Jurkat, Clone E6-1 (cell line): ENCODE data around the gene OSBPL10.
A peak's percentile ranks its signal among the peaks of the same experiment; 100 is the strongest.

Experiments used
- DNase-seq: peaks from one replicate; pipeline ENCODE4 v3.0.0-alpha.2; 2011; ENCODE audit warnings: low read depth, low spot score
- H3K4me3 ChIP-seq: 2 replicates; pipeline ENCODE4 v1.5.1; 2011; ENCODE audit warnings: mild to moderate bottlenecking, low read length, control low read depth, moderate library complexity

The OSBPL10 gene

DNA sequence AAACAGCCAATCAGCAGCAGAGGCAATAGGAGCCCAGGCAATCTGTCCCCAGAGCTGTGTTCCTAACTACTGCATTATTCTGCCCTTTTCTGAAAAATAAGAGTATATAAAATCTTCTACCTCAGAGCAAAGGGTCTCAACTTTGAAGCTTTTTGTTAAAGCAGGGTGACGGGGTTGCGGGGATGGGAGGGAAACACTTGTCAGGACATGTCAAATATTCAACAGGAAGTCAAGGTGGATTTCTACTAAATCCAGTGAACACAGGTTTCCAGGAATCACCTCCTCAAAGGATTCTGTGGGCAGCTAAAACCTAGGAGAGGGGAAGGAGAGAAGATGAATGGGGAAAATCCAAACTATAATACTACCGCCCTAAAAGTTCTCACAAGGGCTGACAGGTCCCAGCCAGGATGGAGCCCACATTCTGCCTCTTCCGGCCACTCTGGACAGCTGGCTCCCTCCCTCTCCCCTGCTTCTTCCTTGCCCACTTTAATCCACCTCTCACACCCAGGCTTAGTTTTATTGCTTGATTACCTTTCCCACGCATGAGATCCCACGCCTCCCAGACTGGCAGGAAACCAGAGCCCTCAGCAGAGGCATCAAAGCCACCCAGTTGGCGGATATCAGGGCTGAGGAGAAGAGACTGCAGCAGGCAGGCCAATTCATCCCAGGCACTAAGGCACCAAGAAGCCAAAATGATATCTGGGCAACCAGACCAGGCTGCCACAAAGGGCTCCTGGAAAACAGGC, 77.2 kb downstream of the OSBPL10 start:
- H3K4me3 ChIP-seq, result no peak overlapping the region
- peak; percentile 27 for DNase-seq

- DNase-seq, result no peak
- no peak overlapping the region for H3K4me3 ChIP-seq
These were observed 80.5 kb downstream of the OSBPL10 start for GRCh38 chr3:31900583-31900982.

GRCh38 chr3:31896648-31897433, 84.2 kb downstream of the OSBPL10 start:
- DNase-seq, result no peak
- H3K4me3 ChIP-seq, result no peak overlapping the region

DNA sequence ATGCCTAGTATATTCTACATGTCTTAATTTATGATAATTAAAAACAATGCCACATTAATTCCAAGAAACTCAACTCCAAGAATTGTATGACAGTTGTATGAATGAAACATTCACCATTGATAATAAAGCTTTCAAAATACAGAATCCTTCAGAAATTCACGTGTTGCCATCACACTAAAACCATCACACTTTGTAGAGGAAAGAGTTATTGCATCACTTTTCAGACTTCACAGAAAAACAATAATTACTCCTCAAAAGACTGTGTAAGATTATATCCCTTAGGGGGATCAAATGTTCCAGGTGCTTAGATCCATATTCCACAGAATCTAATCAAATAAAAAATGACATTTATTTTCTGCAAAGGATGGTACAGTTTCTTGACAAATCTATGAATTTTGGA, 85.0 kb downstream of the OSBPL10 start:
- H3K4me3 ChIP-seq, result no peak overlapping the region
- DNase-seq, result no peak

DNA sequence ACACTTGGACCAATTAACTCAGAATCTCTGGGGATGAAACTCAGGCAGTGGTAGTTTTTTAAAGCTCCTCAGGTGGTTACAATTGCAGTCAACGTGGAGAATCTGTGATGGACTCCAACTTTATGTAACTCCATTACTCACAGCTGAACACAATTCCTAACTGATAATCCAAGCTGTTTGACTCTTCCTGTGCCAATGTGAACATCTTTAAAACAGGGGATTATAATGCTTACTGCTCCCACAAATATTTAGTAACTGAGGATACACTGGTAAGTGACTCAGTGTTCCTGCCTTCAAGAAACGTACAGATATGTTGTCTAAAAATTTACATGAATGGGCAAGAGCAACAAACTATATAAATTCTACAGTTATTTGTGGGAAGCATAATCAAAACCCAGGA, 85.6 kb downstream of the OSBPL10 start:
- H3K4me3 ChIP-seq, result no peak overlapping the region
- DNase-seq, result no peak

DNA sequence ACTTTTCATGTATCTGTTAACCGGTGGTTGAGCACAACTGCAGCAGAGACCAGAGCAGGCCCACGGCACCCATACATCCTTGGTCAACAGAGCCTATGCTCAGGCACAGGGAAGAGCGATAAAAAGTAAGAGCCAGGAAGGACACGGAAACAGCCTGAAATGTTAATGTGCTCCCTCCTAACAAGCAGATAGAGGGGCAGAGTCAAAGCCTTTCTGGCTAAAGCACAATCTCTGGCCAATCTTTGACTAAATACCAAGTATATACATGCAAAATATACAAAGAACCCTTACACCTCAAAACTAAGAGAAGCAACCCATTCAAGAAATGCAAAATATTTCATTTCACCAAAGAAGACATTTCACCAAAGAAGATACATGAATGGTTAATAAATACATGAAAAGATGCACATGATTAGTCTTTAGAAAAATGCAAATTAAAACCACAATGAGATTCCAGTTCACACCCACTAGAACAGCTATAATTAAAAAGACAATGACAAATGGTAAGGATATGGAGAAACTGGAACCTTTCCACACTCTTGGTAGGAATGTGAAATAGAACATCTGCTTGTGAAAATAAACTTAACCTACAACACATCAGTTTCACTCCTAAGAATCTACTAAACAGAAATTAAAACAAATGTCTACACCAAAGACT, 88.0 kb downstream of the OSBPL10 start:
- DNase-seq, result no peak

DNA sequence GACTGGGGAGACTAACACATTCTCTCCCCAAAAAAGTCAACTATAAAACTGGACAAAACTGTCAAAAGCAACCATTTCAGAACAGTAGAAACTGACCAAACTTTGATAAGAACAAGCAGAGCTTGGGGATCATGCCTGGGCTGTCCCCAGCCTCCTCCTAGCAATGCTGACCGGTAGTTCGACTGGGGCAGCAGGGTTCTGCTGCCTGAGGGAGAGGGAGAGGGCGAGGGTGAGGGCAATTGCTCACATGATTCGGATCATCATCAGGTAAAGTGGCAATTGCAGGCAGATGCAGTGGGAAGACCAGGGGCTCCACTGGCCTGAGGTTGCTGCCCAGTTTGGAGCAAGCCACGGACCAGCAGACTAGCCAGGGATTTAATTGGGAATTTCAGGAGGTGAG, 88.6 kb downstream of the OSBPL10 start:
- no peak overlapping the region for H3K4me3 ChIP-seq
- DNase-seq, result no peak

More for the DNA sequence above, 88.0 kb downstream of the OSBPL10 start:
- no peak overlapping the region for H3K4me3 ChIP-seq

DNA sequence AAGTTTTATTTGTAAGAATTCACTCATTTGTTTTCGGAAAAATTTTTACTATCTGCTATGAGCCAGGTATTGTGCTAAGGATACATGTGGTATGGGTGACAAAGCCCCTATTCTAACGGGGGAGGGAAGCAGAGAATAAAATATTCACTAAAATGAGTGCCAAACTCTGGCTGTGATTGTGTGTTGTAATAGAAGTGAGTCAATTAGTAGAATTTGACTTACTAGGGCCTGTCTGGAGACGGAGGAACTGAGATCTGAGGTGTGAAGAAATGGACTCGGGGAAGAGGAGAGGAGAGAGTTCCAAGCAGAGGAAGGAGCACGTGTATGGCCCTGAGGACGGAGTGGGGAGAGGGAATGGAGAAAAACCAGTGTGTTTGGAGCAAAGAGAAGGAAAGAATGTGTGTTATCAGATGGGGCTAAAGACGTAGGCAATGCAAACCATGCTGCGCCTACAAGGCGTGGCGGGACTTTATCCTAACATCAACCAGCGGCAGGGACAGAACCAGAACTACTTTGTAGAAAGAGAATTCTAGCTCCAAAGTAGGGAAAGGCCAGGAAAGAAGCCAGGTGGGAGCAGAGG, 89.1 kb downstream of the OSBPL10 start:
- DNase-seq, result no peak

DNA sequence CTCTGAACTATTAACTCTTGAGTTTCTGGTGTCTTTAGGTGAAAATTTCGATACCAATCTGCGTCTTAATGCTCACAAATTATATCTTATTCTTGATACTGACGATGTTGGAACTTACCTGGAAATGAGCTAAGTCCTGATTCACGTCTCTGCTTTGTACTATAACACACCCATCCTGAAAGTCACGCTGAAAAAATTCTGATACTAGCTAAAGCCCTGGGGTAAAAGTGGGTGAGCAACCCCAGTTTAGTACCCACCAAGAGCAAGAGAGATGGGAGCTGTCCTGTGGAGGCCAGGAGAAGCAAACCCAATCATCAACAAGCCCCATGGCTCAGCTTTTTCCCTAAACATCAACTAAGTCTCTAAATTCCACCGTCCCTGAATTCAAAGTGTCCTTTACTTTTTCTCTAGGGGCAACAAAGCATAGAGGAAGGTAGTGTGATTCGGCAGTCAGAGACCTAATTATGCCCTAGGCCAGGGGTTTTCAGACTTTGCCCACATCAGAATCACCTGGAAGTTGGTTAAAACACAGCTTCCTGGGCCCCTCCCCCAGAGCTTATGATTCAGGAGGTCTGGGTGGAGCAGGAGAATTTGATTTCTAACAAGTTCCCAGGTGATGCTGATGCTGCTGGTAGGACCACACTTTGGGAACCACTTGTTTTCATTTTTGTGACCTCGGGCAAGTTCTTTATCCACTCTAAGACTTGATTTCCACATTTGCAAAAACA, 90.2 kb downstream of the OSBPL10 start:
- DNase-seq, result peak; percentile 9
- no peak overlapping the region for H3K4me3 ChIP-seq

More for the DNA sequence above, 89.1 kb downstream of the OSBPL10 start:
- no peak overlapping the region for H3K4me3 ChIP-seq

DNA sequence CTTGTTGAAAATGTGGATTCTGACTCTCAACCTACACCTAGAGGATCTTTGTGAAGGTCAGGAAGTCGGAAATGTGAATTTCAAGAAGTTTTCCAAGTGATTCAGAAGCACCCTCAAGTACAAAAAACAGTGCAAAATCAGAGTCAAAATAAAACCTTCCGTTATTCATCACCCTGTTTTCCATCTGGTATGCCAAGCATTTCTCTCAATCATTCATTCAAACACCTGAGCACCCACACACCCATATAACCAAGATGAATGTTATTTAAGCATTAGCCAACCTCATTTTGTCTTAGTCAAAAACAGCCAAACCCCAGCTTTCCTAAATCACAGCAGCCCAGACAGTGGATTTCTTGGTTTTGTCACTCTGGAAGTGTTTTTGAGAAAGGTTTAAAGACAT, 91.1 kb downstream of the OSBPL10 start:
- DNase-seq, result no peak
- H3K4me3 ChIP-seq, result no peak overlapping the region

DNA sequence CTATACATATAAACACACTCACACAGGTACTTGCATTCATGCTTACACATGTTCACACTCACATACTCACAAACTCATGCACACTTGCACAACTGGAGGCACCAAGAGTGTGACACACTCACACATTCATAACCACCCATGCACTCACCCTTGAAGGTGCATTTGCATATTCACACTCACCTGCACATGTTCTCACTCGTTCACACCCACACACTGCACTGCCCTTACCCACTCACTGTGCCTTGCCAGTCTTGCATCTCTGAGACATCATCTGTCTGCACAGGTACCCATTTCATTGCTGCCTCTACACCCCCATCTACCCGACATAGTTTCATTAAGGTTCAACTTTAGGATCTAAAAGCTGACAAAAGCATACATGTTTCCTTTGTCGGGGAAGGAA, 95.8 kb downstream of the OSBPL10 start:
- DNase-seq, result no peak
- no peak overlapping the region for H3K4me3 ChIP-seq

DNA sequence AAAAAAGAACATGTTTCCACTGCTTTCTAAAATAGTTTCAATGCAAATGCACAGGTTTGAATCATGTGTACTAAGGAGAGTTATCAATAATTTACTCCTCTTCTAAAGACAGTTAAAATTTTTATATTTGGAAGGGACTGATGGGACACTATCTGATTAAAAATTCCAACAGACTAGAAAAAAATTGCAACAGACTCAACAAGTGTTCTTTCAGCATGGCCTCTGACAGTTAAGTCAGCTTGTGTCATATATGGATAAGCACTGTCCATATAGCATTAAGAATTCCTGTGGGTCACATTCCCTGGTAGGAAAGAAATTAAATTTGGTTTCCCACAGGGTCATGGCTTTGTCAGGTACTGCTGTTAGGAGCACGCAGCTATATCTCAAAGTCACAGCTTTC, 96.8 kb downstream of the OSBPL10 start:
- no peak for DNase-seq
- H3K4me3 ChIP-seq, result no peak overlapping the region

GRCh38 chr3:31882895-31883294, 98.2 kb downstream of the OSBPL10 start:
- DNase-seq, result no peak
- no peak overlapping the region for H3K4me3 ChIP-seq

- no peak overlapping the region for H3K4me3 ChIP-seq
- DNase-seq, result no peak
These were observed 98.6 kb downstream of the OSBPL10 start for GRCh38 chr3:31882431-31882830.

DNA sequence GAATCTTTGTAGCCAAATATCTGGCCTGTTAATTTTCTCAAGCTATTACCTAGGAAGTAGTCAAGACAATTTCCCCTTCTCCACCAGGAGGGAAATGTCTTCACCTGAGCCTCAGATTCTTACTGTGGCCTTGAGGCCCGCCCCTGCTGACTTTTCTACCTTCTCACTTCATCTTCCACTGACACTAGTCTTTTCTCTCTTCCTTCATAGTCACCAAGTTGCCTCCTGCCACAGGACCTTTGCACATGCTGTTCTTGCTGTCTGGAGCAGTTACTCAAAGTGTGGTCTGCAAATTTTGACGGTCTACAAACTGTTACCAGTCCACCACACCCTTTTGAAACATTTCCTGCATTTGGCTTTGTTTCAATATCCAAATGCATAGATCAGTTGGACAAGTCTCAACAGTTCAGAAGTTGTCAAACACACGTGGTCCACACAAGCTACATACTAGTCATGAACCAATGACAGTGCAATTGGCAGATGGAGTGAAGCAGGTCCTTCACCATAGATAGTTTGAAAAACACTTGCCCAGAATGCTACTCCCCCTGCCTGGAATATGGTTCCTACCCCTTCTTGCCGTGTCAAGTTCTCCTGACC, 100.5 kb downstream of the OSBPL10 start:
- H3K4me3 ChIP-seq, result no peak overlapping the region
- no peak for DNase-seq

DNA sequence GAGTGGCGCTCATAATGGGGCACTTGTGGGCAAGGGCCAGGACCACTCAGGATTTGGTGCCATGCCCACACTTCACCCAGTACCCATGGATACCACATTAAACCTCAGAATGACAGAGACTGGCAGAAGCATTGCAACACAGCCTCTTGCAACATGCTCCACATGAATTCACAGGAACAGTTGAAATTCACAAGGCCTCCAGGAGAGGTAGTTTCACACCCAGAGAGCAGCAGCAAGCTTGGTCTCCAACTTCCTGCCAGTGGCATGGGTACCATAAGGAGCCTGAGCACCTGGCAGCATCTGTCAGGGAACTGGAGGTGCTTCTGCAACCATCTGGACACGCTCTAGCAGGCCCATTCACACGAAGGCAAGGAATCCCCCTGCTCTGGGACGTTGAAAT, 101.0 kb downstream of the OSBPL10 start:
- H3K4me3 ChIP-seq, result no peak overlapping the region
- DNase-seq, result peak; percentile 9

- no peak for DNase-seq
- H3K4me3 ChIP-seq, result no peak overlapping the region
These were observed 101.7 kb downstream of the OSBPL10 start for GRCh38 chr3:31879365-31879764.

DNA sequence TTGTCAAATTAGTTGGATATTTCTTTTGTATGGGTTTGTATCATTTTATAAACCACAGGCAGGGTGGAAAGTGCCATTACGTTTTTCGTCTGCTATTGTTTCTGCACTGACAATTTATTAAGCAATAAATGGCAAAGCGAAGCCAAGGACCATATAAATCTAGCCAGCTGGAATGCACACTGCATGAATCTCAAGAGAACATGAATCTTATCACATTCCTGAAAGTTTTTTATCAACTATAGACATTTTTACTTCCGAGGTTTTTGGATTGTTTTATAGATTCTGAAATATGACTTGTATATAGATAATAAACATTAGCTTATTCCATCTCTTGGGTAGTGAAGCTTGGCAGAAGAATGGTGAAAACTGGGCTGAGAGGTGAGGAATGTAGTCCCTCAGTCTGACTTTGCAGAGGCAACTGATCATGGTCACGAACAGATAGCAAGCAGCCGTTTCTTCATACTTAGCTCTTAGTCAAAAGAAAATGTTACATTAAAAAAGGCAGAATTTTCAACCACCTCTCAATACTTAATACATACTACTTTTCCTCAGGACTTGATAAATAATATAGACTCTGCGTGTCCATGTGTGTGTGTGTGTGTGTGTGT, 102.7 kb downstream of the OSBPL10 start:
- no peak for DNase-seq
- no peak overlapping the region for H3K4me3 ChIP-seq
